WTC11 (cell line): ENCODE results near the gene PTPRN2.

Experiments
- CREM ChIP-seq: sonication (generic); formaldehyde crosslinking; IDR thresholded peaks from 2 replicates; pipeline ENCODE4 v1.8.1; 2022; ENCODE audit warnings: mild to moderate bottlenecking, missing genetic modification reagents, moderate library complexity
- ESRRA ChIP-seq: sonication (generic); formaldehyde crosslinking; IDR thresholded peaks from 2 replicates; pipeline ENCODE4 v1.8.1; 2022; ENCODE audit warnings: mild to moderate bottlenecking, missing genetic modification reagents, borderline replicate concordance
- TF ChIP-seq, protein P1 (sequence below): fragments of 200-600 bp; IDR thresholded peaks from 2 replicates; pipeline ENCODE4 v1.8.0; 2022; ENCODE audit warnings: antibody characterized with exemption

DNA sequence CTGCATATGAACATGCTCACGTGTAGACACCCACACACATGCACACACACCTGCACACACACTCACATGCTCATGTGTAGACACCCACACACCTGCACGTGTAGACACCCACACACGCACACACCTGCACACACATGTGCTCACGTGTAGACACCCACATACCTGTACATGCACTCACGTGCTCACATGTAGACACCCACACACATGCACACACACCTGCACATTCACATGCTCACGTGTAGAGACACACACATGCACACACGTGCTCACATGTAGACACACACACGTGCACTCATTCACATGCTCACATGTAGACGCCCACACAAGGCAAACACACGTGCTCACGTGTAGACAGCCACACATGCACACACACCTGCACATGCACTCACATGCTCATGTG, 275.8 kb downstream of the PTPRN2 start:
- TF ChIP-seq, protein P1, sequence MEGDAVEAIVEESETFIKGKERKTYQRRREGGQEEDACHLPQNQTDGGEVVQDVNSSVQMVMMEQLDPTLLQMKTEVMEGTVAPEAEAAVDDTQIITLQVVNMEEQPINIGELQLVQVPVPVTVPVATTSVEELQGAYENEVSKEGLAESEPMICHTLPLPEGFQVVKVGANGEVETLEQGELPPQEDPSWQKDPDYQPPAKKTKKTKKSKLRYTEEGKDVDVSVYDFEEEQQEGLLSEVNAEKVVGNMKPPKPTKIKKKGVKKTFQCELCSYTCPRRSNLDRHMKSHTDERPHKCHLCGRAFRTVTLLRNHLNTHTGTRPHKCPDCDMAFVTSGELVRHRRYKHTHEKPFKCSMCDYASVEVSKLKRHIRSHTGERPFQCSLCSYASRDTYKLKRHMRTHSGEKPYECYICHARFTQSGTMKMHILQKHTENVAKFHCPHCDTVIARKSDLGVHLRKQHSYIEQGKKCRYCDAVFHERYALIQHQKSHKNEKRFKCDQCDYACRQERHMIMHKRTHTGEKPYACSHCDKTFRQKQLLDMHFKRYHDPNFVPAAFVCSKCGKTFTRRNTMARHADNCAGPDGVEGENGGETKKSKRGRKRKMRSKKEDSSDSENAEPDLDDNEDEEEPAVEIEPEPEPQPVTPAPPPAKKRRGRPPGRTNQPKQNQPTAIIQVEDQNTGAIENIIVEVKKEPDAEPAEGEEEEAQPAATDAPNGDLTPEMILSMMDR: no peak
- no peak for TF ChIP-seq ESRRA (CRISPR knock-in tag)
- TF ChIP-seq CREM (CRISPR knock-in tag): no peak
